ENCODE results near the gene MYL9.
A peak's percentile ranks its signal among the peaks of the same experiment; 100 is the strongest.
"Not testable (repeated sequence)": the region's sequence is repeated elsewhere in the genome, so short reads cannot be mapped to it uniquely, and the experiment has no call there.

MYL9 gene

DNA sequence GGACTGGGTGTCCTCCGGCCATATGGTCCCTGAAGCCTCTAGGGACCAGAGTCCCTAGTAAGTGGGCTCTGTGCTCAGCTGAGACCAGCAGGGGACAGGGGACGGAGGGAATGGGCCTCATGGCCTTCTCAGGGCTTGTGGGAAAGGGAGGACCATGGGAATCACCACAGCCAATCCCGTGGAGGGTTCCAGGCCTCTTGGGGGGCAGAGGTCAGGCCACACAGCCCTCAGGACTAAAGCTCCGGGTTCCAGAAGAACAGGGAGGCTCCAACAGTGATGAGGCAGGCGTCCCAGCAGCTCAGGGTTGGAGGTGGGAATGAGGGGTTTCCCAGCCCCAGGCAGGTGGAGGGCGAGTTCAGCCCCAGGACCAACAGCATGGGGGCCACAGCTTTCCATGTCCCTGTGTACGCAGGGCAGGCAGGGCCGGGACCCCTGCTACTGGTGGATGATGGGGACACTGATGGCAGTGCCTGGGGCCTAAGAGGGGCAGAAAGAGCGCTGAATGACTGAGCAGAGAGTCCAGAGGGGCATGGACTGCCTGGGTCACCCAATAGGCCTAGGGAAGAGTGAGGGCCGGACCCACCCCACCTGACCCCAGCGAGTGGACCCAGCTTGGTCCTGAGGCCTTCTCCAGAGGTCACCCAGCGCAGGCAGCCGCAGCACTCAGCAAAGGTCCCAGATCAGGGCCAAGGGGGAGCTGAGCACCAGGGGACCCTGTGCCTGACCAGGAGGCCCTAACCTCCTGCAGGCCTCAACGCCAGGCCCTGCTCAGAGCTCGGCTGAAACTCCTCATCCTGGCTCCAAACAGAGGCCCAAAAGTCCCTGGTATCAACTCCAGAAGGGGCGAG is 8.8 kb downstream of the MYL9 start:
- DNase-seq = peak; percentile 17

DNA sequence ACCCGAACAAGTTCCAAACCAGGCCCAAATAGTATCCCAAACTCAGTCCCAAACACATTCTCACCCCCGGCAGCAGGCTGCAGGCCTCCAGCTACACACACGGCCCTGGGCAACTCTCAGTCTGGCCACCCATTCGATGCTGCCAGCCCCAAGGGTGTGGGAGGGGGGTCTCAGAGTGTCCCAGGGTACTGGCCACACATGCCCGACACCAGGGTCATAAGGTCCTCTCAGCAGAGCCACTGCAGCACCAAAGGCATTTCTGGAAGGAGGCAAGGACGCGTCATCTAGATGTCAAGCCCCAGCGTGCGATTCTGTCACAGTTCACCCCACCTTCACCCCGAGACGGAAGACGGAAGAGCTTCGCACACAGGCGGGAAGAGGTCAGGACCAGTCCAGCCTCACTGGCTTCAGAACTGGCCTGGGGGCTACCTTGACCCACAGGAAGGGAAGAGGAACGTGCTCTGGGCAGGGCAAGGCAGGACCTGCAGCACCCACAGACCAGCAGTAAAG is 9.5 kb downstream of the MYL9 start:
- peak; percentile 24 for DNase-seq

DNA sequence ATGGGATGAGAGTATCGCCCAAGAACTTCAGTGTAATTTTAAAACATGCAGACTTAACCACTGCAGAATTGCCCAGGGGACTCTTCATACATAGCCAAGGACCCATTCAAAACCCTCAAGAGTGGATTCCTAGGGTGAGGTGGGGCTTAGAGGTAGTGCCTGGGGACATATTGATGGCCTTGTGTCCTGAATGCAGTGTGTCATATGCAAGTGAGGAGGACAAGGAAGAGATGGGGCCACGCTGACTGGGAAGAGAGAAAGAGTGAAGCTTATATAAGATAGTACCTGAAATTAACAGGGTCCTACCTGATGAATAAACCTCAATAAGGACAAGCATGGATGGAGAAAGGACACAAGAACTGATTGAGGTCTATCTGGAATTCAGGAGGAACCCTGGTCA is 13.9 kb downstream of the MYL9 start:
- no peak for DNase-seq

DNA sequence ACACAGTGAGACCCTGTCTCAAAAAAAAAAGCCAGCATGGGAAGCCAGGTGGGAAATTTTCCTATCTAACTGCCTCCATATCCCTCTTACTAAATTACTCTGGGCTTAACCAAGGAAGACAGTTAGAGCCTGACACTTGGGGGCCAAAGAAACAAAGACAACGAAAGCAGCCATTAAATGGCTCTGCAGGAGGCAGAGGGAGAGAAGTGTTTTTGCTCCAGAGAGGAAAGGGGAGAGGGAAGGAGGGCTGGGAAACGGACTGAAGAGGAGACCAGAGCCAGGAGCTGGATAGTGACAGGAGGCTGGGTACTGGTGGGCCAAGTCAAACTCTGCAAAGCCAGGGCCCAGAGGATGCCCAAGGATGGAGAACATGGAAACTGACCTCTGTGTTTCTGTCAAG is 21.4 kb downstream of the MYL9 start:
- DNase-seq = no peak

DNA sequence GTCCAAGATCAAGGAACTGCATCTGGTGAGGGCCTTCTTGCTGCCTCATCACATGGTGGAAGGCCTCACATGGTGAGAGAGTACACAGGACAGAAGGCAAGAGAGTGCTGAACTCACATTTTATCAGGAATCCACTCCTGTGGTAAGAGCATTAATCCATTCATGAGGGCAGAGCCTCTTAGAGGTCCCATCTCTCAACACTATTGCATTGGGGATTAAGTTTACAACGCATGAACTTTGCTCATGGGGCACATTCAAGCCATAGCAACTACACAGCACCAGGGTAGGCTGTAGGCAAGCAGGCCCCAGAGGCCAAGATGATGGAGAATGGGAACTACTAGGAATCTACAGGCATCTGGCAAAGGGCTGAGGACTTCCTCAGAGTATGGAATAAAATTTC is 22.1 kb downstream of the MYL9 start:
- DNase-seq = no peak

DNA sequence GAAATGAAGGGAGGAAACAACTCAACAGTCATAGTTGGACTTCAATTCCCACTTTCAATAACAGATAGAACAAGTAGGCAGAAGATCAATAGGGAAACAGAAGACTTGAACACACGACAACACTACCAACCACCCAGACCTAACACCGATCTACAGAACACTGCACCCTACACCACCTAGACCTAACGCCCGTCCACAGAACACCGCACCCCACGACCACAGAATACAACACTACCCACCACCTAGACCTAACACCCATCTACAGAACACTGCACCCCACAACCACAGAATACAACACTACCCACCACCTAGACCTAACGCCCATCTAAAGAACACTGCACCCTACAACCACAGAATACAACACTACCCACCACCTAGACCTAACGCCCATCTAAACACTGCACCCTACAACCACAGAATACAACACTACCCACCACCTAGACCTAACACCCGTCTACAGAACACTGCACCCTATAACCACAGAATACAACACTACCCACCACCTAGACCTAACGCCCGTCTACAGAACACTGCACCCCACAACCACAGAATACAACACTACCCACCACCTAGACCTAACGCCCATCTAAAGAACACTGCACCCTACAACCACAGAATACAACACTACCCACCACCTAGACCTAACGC is 22.9 kb downstream of the MYL9 start:
- not testable (repeated sequence) for DNase-seq

DNA sequence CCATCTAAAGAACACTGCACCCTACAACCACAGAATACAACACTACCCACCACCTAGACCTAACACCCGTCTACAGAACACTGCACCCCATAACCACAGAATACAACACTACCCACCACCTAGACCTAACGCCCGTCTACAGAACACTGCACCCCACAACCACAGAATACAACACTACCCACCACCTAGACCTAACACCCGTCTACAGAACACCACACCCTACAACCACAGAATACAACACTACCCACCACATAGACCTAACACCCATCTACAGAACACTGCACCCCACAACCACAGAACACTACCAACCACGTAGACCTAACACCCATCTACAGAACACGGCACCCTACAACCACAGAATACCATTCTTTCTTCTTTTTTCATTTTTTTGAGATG is 23.4 kb downstream of the MYL9 start:
- DNase-seq = not testable (repeated sequence)

DNA sequence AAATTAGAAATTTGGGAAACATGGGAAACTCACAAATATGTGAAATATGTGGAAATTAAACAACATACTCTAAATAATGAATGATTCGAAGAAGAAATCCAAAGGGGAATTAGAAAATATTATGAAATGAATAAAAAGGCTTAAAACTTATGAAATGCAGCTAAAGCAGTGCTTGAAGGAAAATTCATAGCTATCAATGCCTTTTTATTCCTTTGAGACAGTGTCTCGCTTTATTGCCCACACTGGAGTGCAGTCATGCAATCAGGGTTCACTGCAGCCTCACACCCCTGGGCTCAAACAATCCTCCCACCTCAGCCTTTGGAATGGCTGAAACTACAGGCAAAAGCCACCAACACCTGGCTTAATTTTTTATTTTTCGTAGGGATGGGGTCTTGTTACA is 24.2 kb downstream of the MYL9 start:
- no peak for DNase-seq

DNA sequence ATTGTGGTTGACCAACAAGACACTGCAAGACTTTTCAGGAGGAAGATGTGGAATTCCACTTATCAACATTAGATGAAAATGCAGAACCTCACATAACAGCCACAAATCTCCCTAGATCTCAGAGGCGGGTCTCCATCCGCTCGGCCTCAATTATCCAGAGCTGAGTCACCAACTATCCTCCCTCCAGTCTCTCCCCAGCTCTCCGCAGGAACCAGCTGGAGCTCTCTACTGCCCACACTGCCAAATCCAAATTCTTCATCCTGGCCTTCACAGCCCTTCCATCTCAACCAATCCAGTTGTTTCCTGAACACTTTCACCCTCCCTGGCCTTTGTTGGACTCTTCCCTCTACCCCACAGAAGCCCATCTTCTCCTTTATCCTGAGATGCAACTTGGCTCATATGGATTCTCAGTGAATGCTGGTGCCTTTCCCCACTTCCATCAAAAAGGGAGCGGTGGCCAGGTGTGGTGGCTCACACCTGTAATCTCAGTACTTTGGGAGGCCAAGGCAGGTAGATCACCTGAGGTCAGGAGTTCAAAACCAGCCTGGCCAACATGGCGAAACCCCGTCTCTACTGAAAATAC is 28.6 kb downstream of the MYL9 start:
- peak; percentile 56 for DNase-seq

DNA sequence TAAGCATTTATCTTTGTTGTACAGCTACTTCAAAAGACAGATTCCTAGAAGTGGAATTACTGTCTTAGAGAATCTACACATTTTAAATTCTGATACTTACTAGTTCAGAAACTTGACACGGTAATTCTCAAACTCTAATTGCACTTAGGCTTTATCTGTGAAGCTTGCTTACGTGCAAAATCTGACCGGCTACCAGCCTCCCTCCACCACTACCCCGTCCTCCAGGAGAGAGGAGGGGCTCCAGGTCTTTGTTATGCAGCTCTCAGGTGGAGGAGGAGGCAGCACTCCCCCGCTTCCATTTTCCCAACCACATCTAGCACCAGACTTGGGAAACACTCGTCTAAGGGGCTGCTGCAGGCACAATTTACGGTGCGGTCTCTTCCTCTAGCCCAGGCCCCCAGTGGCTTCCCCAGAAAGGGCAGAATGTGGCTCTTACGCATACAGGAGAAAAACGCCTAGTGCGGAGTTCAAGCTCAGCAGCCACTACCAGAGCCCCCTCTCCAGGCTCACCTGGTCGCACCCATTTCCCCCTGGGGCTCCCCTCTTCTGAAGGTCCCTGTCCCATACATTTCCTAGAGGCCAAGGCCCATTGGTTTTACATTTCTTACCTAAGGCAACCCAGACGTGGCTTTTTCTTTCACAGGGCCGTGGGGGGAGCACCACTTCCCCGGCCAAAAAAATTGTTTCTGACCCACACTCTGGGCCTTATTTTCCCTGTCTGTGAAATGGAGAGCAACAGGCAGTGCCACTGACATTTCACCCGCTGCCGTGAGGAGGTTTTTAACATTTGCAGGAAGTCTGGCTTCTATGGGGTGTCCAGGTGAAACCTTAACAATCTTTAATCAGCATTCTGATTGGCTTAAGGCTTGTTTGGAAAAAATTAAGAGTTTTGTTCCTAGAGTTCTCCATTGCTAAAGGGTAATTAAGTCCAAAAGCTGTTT is 30.5 kb downstream of the MYL9 start:
- no peak for DNase-seq

DNA sequence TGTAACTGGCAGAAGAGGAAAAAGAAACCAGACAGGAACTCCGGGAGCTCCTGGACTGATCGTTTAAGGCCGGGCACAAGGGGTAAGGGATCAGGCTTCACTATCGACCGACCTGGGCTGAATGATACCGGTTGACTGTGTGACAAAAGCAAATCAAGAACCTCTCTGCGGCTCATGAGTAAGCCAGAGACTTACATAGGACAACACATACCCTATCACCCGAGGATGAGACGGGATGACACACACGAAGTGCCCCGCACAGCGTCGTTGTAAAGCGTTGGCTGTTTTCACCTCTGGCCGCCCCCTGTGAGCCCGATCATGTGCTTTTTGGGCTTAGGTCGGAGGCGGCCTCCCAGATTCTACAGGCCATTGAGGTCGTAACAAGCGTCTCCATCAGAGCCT is 31.4 kb downstream of the MYL9 start:
- DNase-seq = peak; percentile 56

DNA sequence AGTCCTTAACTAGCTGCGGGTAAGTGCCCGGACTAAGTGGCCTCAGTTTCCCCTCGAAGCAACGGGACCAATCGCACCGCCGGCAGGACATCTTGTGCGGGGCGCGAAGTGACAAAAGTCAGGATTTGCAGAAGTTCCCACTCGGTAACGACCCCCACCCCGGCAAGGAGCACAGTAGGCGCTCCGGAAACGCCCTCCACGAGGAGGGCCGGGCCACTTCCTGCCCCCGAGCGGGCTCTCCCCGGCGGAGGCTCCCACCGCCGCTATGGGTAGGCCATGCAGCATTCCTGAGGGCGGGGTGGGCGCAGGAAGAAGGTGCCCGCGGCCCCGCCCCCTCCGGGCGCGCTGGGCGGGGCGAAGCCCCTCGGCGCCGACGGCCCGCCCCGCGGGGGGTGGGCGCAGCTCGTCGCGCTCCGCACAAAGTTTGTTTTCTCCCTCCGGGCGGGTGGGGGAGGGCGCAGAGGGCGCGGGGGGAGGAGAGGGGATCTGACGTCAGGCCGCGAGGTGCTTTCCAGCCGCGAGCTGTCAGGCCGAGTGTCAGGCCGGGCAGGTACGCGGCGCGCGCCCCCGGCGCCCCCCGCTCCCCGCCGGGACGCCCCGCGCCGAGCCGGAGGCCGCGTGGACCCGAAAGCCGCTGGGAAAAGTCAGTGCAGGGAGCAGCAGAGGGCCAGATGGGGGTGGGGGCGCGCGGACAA is 31.9 kb downstream of the MYL9 start, which contains the start of gene TGIF2:
TGIF2 (plus strand) TSS at position 495 of the 695 bp plus-strand sequence. CDS start 5,178 bp downstream, outside the sequence.
- peak; percentile 94 for DNase-seq

DNA sequence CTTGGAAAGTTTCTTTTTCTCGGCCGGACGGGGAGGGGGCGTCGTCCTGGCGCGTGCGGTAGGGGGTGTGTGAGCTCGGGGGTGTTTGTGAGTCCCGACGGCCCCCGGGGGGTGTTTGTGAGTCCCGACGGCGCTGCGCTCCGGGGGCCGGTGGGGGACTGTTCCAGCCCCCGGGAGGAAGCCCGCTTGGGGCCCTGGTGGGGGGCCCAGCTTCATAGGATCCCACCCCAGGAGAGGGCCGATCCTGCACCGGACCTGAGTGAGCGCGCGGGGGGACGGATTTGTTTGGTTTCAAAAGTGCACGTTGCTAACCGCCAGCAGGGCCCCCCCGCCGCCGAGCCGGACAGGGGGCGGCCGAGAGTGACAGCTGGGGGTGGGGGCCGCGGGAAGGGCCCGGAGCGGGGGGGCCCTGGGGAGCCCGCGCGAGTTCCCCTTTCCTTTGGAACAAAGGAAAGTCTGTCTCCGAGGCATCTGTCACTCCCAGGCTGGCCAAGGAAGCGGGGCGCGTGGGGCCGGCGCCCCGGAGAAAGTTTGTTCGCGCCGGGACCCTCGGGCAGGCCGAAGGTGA is 32.6 kb downstream of the MYL9 start:
- peak; percentile 30 for DNase-seq

DNA sequence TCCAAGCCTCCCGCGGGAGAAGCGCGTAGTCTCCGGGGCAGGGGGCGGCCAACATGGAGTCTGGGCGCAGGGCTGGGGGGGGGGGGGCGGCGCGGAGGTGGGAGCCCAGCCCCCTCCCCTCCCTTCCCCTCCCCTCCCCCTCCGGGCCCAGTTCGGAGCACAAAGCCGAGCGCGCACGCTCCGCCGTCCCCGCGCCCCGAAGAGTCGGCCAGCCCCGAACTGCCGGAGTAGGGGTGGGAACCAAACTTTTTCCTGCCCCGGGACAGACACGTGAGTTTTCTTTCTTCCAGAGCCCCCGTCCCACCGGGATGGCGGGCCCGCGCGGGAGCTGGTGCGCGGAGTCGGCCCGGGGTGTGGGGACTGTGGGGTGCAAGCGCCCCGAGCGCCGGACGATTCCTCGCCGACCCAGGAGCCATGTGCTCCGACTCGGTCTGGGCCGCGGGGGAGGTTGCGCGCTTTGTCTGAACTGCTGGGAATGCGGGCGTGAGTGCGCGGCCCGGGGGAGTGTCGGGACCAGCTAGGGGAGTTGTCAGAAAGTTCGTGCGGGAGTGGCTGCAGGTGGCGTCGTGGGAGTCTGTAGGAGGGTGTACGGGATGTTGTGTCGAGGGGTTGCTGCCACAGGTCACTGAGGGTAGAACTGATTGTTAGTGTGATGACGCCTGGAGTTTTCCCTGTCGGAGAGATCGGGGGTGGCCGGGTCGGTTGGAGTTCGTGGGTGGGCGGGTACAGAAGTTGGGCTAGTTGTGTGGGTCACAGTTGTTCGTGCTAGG is 33.2 kb downstream of the MYL9 start:
- peak; percentile 43 for DNase-seq

DNA sequence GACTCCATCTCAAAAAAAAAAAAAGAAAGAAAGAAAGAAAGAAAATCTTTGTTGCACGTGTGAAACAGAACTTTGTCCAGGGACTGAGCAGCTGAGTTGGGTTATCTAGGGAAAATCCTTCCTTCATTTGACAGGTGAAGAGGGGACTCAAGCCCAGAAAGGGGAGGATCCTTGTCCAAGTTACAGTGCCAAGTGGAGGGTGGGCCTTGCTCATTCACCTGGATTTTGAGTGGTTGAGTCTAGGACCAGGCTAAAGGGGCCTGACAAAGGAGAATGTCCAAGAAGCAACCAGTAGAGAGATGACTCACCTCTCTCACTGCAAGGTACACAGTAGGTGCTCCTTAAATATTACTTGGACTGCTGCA is 34.7 kb downstream of the MYL9 start:
- DNase-seq = no peak

DNA sequence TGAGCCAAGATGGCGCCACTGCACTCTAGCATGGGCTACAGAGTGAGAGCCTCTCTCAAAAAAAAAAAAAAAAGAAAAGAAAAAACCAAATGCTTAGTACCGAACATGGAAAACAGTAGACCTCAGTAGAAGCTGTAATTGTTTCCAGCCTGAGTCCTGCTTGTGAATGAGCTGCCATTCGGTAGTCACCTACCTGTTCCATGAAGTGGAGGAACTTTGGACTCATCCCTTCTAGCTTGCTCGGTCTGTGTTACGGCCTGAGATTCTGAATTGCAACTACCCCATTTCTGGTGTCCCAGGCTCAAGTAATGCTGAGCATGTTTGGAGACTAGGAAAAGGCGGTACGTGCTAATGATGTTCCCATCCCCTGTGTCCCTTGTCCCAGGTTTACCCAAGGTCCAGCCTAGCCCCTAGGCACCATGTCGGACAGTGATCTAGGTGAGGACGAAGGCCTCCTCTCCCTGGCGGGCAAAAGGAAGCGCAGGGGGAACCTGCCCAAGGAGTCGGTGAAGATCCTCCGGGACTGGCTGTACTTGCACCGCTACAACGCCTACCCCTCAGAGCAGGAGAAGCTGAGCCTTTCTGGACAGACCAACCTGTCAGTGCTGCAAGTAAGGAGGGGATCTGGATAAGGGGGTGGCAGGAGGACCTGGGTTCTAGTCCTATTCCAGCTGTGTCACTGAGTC is 37.2 kb downstream of the MYL9 start:
- DNase-seq = no peak

DNA sequence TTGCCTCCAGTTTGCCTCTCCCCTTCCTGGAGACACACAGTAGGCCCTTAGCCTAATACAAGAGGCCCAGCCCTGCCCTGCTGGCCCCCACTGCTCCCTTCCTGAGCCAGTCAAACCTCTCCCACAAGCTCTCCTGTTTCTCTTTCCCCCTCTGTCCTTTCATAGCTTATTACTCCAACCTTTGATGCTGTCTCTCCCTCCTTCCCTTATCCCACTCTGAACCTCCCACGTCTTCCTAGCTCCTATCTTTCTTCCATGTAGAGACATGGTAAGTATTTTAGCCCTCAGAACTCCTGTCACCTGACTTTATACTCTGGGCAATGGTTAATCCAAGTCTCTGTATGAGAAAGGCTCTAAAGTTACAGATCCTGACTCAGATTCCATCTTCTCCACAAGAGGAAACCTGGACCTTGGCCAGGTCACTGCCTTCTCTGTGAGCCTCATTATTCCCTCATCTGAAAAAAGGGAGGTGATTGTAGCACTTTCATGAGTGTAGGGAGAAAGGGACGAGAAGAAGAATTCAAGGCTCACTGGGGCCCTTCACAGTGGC is 38.8 kb downstream of the MYL9 start:
- DNase-seq = peak; percentile 16

DNA sequence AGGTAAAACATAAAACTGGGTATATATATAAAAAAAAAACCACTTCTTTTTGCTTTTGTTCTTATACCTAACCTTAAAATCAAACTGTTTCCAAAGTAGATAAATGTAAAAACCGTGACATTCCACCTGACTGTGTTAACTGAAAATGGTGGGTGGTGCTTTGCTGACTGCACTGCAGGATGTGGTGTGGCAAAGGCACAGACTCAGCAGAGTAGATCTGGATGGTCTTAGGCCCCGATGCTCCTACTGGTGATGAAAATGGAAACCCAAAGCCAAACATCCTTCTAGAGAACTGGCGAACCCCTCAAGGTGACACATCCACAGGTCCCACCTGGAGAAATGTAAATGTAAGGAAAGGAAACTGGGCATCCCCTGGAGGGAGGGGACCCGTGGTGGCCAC is 41.0 kb downstream of the MYL9 start:
- DNase-seq = no peak

DNA sequence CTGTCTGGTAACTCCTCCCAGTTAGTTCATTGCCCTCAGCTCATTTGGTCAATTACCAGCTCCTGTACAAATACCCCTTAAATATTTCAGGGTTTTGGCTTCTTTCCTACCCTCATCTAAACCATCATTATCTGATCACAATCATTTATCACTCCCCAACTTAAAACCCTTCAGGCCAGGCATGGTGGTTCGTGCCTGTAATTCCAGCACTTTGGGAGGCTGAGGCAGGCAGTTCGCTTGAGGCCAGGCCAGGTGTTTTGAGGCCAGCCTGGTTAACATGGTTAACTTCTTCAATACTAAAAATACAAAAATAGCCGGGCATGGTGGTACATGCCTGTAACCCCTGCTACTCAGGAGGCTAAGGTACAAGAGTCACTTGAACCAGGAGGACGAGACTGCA is 41.5 kb downstream of the MYL9 start:
- DNase-seq = no peak

DNA sequence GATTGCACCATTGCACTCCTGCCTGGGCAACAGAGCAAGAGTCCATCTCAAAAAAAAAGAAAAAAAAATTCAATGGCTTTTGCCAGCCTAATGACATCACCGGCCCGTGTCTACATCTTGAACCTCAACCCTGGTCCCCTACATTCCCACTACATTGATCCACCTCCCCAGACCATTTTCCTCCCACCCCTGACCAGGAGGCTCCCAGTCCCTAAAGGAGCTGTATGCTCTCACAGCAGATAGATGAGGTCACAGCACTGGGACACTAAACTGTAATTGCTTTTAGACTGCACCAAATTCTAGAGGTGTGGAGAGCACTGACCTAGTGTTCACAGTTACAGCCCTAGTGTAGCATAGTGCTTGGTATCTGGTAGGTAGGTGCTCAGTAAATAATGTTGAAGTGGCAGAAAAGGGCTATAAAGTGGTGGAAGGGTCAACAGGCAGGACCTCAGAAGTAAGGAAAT is 42.7 kb downstream of the MYL9 start:
- no peak for DNase-seq
